IPS-15b (cell line): ENCODE measurements around the gene ERVK3-1.
A peak's percentile ranks its signal among the peaks of the same experiment; 100 is the strongest.
"Not testable (repeated sequence)": the region's sequence is repeated elsewhere in the genome, so short reads cannot be mapped to it uniquely, and the experiment has no call there.

Experiments
- H3K27me3 ChIP-seq: one replicate; pipeline ENCODE4 v1.6.1; 2013; ENCODE audit warnings: low read length; ENCODE audit not compliant: control insufficient read depth, insufficient read depth
- H3K36me3 ChIP-seq: one replicate; pipeline ENCODE4 v1.6.1; 2013; ENCODE audit warnings: low read length; ENCODE audit not compliant: control insufficient read depth, insufficient read depth
- H3K4me1 ChIP-seq: one replicate; pipeline ENCODE4 v1.6.1; 2013; ENCODE audit warnings: mild to moderate bottlenecking, low read length; ENCODE audit not compliant: control insufficient read depth, insufficient read depth
- H3K4me3 ChIP-seq: one replicate; pipeline ENCODE4 v1.5.1; 2013; ENCODE audit warnings: low read depth, low read length
- H3K9ac ChIP-seq: one replicate; pipeline ENCODE4 v1.6.1; 2013; ENCODE audit warnings: low read depth, mild to moderate bottlenecking, low read length
- H3K9me3 ChIP-seq: one replicate; pipeline ENCODE4 v1.6.1; 2013; ENCODE audit warnings: mild to moderate bottlenecking, low read length; ENCODE audit not compliant: control insufficient read depth, insufficient read depth

ERVK3-1 gene, protein sequence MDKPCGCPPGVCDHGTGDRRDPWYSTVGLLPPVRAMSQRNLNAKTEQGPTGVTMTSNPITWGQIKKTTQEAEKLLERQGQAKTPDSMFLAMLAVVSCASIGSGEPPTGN

DNA sequence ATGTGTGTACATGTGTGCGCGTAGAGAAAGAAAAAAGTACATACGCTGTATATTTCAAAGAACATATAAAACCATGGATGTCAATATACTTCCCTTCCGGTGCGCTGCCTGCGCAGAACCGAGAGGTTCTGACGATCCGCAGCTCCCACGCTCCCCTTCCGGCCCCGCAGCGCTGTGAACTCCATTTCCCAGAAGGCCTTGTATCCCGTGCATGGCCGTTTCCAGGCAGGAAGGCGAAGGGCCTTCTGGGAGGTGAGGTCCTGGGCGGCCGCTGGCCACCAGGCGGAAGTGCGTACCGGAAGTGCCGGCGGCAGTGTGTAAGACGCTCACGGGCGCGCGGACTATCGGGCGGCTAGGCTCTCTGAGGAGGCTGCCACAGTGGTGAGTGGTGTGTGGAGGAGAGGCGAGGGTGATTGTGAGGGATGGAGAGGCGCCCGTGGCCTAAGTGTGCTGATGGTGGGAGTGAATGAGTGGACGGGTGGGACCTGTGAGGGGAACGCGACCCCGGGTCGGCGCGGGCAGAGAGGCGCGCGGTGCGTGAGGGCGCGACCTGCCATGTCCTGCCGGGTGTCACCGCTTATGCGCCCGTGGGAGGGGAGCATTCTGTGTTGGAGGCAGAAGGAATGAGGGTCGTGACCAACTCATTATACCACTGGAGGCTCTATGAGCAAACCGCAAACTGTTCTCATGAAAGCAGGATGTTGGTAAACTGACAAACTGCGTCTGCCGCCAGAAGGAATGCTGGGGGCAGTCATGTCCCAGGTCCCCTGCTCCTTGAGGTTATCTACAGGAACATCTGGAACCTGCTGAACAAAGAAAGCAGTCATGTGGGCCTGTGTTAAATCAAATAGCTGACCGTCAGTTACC is at the start of gene ERVK3-1:
TSS of gene ERVK3-1 (plus strand) at position 313 of the 867 bp plus-strand sequence. CDS start 6,792 bp downstream, outside the sequence.
- Histone ChIP-seq H3K4me3 (peak within 1 kb of the TSS; percentile 100), H3K9me3 (no peaks in the 10 kb centered on the region), H3K9ac (peak within 1 kb of the TSS; percentile 79), H3K36me3 (peaks cover 14% of the 10 kb centered on the region), H3K27me3 (no peaks in the 10 kb centered on the region), H3K4me1 (peaks cover 3% of the 10 kb centered on the region)

DNA sequence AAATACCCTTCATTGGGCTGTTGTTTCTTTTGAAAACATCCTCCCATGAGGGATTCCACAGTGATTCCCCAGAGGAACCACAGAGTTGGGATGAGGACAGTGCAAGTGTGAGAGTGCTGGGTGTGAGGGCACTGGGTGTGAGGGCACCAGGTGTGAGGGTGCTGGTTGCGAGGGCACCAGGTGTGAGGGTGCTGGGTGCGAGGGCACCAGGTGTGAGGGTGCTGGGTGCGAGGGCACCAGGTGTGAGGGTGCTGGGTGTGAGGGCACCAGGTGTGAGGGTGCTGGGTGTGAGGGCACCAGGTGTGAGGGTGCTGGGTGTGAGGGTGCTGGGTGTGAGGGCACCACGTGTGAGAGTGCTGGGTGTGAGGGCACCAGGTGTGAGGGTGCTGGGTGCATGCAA is 46.9 kb upstream of the ERVK3-1 start:
- peaks cover 80% of the 10 kb centered on the region for H3K36me3 ChIP-seq
- peak overlapping the region; percentile 16 for H3K4me3 ChIP-seq

DNA sequence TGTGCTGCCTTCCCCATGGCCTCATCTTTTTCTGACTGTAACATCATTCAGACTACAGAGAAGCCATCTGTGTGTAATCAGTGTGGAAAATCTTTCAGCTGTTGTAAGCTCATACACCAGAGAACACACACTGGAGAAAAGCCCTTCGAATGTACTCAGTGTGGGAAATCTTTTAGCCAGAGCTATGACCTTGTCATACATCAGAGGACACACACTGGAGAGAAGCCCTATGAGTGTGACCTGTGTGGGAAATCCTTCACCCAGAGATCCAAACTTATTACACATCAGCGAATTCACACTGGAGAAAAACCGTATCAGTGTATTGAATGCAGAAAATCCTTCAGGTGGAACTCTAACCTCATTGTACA is 43.6 kb upstream of the ERVK3-1 start:
- Histone ChIP-seq H3K4me1 (no peaks in the 10 kb centered on the region), H3K4me3 (no peak overlapping the region), H3K9ac (no peak overlapping the region), H3K27me3 (no peaks in the 10 kb centered on the region), H3K9me3 (peaks cover 82% of the 10 kb centered on the region), H3K36me3 (peaks cover 63% of the 10 kb centered on the region)

More for the DNA sequence above, 46.9 kb upstream of the ERVK3-1 start:
- not testable (repeated sequence) for H3K4me1 ChIP-seq, H3K9ac ChIP-seq, H3K27me3 ChIP-seq
- H3K9me3 ChIP-seq: peaks cover 86% of the 10 kb centered on the region

DNA sequence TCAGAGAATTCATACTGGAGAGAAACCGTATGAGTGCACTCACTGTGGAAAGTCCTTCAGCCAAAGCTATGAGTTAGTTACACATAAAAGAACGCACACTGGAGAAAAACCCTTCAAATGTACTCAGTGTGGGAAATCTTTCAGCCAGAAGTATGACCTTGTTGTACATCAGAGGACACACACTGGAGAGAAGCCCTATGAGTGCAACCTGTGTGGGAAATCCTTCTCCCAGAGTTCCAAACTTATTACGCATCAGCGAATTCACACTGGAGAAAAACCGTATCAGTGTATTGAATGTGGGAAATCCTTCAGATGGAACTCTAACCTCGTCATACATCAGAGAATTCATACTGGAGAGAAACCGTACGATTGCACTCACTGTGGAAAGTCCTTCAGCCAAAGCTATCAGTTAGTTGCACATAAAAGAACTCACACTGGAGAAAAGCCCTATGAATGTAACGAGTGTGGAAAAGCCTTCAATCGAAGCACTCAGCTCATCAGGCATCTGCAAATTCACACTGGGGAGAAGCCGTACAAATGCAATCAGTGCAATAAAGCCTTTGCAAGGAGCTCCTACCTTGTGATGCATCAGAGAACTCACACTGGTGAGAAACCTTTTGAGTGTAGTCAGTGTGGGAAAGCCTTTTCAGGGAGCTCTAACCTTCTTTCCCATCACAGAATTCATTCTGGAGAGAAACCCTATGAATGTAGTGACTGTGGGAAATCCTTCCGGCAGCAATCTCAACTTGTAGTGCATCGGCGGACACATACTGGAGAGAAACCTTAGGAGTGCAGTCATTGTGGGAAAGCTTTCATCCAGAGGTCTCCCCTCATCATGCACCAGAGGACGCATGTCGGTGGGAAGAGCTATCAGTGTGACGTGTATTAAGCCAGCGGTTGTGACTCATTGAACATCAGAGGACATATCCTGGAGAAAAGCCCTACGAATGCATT is 42.9 kb upstream of the ERVK3-1 start:
- Histone ChIP-seq H3K9me3 (peaks cover 80% of the 10 kb centered on the region), H3K9ac (no peak overlapping the region), H3K4me3 (peak overlapping the region; percentile 10), H3K27me3 (no peaks in the 10 kb centered on the region), H3K4me1 (no peaks in the 10 kb centered on the region), H3K36me3 (peaks cover 63% of the 10 kb centered on the region)

DNA sequence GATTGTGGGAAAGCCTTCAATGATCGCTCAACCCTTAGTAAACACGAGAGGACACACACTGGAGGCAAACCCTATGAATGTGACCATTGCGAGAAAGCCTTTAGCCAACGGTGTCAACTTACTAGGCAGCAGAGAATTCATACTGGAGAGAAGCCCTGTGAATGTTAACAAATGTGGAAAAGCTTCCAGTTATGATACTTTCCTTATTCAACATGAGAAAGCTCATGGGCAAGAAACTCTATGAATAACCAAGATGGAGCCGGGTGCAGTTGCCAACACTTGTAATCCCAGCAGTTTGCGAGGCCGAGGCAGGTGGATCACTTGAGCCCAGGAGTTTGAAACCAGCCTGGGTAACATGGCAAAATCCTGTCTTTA is 42.3 kb upstream of the ERVK3-1 start:
- Histone ChIP-seq H3K9ac (no peak overlapping the region), H3K4me3 (peak overlapping the region; percentile 20), H3K9me3 (peaks cover 75% of the 10 kb centered on the region), H3K36me3 (peaks cover 56% of the 10 kb centered on the region), H3K27me3 (no peaks in the 10 kb centered on the region), H3K4me1 (no peaks in the 10 kb centered on the region)

DNA sequence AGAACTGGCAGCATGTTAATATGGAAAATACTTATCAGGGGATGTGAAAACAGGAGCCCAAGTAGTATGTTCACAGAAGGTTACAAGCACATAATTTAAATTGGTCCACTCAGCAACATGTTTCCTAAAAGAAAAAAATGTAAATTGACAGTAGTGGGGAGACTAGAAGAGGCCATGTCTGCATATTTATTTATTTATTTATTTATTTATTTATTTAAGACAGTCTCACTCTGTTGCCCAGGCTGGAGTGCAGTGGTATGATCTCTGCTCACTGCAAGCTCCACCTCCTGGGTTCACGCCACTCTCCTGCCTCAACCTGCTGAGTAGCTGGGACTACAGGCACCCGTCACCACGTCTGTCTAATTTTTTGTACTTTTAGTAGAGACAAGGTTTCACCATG is 40.1 kb upstream of the ERVK3-1 start:
- H3K27me3 ChIP-seq: no peaks in the 10 kb centered on the region
- peaks cover 34% of the 10 kb centered on the region for H3K36me3 ChIP-seq
- H3K9me3 ChIP-seq: peaks cover 60% of the 10 kb centered on the region
- no peak overlapping the region for H3K4me3 ChIP-seq
- H3K4me1 ChIP-seq: no peaks in the 10 kb centered on the region
- H3K9ac ChIP-seq: no peak overlapping the region

DNA sequence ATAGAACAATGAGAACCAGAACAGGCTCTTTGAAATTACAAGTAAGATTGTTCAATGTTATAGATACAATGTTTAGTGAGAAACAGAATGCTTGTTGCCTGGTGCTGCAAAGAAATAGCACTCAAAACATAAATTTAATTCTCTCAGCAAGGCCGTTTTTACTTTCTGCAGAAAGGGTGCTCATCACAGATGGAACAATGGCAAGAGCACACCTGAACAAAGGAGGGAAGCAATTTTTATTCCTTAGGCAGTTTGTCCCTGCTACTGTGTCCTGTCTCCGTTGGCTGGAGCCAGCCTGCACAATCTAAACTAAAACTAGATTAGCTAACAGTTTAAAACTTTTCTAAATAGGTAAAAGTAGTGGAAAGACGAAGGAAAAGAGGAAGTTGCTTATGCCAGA is 36.8 kb upstream of the ERVK3-1 start:
- Histone ChIP-seq H3K4me1 (no peaks in the 10 kb centered on the region), H3K27me3 (no peaks in the 10 kb centered on the region), H3K4me3 (no peak overlapping the region), H3K36me3 (peaks cover 7% of the 10 kb centered on the region), H3K9ac (no peak overlapping the region), H3K9me3 (peaks cover 29% of the 10 kb centered on the region)

DNA sequence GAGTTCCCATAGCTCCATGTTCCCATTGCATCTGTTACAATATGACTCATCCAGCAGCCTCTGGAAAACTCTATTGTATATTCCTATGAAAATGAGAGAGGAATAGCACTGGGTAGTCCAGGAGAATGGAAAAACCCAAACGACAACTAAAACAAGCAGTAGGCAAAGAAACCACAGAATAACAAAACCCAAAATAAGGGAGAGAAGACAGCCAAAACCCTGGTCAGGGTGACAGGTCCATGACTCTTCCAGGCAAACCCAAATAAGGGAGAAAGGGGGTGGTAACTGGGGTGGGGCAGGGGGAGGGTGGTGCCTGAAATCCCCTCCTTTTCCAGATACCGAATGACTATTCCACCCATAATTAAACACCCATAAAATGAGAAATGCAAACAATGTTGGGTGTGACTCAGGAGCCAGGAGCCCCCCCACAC is 30.4 kb upstream of the ERVK3-1 start:
- Histone ChIP-seq H3K9ac (no peak overlapping the region), H3K9me3 (no peaks in the 10 kb centered on the region), H3K27me3 (no peaks in the 10 kb centered on the region), H3K36me3 (peaks cover 7% of the 10 kb centered on the region), H3K4me3 (no peak overlapping the region), H3K4me1 (no peaks in the 10 kb centered on the region)

DNA sequence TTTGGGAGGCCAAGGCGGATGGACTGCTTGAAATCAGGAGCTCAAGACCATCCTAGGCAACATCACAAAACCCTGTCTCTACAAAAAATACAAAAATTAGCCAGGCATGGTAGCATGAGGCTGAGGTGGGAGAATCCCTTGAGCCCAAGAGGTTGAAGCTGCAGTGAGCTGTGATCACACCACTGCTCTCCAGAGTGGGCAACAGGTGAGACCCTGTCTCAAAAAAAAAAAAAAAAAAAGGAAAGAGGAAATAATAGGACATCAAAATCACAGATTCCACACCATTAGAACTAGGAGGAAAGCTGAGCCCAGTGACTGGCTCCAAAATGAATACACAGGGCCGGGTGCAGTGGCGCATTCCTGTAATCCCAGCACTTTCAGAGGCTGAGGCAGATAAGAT is 29.6 kb upstream of the ERVK3-1 start:
- peaks cover 4% of the 10 kb centered on the region for H3K4me1 ChIP-seq
- H3K36me3 ChIP-seq: peaks cover 7% of the 10 kb centered on the region
- H3K4me3 ChIP-seq: no peak overlapping the region
- no peaks in the 10 kb centered on the region for H3K27me3 ChIP-seq
- no peak overlapping the region for H3K9ac ChIP-seq
- H3K9me3 ChIP-seq: no peaks in the 10 kb centered on the region

DNA sequence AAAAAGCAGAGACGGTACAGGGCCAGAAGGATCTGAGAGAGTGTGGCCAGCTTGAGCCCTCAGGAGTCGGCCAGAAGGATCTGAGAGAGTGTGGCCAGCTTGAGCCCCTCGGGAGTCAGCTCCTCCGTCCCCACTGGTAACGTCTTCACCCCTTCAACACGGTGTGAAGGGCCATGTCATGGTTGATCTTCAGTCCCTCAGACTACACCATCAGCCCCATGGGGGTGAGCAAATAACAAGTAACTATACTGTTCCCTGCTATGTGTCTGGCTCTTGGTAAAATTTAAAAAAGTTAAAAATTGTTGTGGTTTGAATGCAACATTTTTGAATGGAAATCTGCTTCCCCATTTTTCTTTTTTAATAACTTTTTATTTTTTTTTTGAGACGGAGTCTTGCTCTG is 28.0 kb upstream of the ERVK3-1 start:
- Histone ChIP-seq H3K9me3 (no peaks in the 10 kb centered on the region), H3K4me3 (no peak overlapping the region), H3K36me3 (peaks cover 10% of the 10 kb centered on the region), H3K27me3 (no peaks in the 10 kb centered on the region), H3K4me1 (peaks cover 5% of the 10 kb centered on the region), H3K9ac (no peak overlapping the region)

DNA sequence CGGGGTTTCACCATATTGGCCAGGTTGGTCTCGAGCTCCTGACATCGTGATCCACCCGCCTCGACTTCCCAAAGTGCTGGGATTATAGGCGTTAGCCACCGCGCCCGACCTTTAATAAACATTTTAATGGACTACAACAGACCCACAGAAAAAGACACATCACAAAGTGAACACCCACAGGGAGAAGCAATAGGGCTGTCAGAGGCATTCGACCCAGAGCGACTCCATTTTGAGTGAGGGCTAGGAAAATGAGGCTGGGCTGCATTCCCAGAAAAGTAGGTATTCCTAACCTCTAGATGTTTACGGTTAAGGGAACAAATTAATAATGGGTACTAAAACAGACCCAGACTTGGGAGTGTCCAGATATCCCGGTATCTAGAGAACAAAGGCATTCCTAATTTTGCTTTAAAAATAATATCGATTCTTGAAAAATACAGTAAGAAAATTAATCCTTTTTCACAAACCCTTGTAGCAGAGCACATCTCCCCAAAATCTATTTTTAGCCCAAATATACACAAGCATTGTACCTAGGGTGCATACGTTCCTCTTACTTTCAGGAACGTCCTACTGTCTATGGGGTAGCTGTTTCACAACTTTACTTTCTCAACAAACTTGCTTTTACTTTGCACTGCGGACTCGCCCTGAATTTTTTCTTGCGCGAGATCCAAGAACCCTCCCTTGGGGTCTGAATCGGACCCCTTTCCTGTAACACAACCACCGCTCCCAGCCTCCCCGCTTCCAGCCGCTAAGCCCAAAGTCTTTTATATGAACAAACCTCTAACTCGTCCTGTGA is 27.2 kb upstream of the ERVK3-1 start:
- no peaks in the 10 kb centered on the region for H3K9me3 ChIP-seq
- peak overlapping the region; percentile 97 for H3K4me3 ChIP-seq
- H3K27me3 ChIP-seq: no peaks in the 10 kb centered on the region
- peaks cover 10% of the 10 kb centered on the region for H3K36me3 ChIP-seq
- peak overlapping the region; percentile 91 for H3K9ac ChIP-seq
- H3K4me1 ChIP-seq: peaks cover 5% of the 10 kb centered on the region
